K562 (cell line): ENCODE data around the gene TRPC4AP. TPM values are rescaled to one million over a fixed set of nuclear protein-coding genes. Genes with fewer than 3 reads are reported as not detected.

Source experiments
- ATAC-seq: fragments of 200-7000 bp; cut with Tn5 transposase; 3 replicates; pipeline ENCODE4 v1.9.1; 2020; ENCODE audit warnings: moderate library complexity
- BruUV-seq: library from RNA; stranded (reverse); fragments of 400-500 nt; replicated peaks from 2 replicates; lab custom pipeline; 2021; lab: Mats Ljungman, UMichigan
- CTCF ChIA-PET: fragments of 300-600 bp; formaldehyde crosslinking; extraction: SDS; loops from one replicate; lab custom pipeline; 2021; ENCODE audit warnings: low intra/inter-chr PET ratio; lab: Yijun Ruan, JAX
- POLR2A ChIA-PET: fragments of 300-600, 350-650 bp; sonication (Branson Sonifier 250); formaldehyde crosslinking; extraction: SDS; loops from one replicate; lab custom pipeline; 2021; ENCODE audit warnings: antibody characterized with exemption, inconsistent platforms; lab: Yijun Ruan, JAX
- DNase-seq, 4 experiments: peaks; one replicate each; pipeline versions ENCODE4 v3.0.0 to v3.0.0-alpha.2; 2011 to 2018; ENCODE audit warnings: low spot score in 3 of 4, mixed read lengths in 3 of 4; ENCODE audit errors: extremely low read depth in 1 of 4
- FAIRE-seq: peaks from 2 replicates; lab custom pipeline; 2011; peaks lifted over from hg19 to GRCh38; lab: Jason Lieb, UNC
- H2AFZ ChIP-seq: 2 replicates; pipeline ENCODE4 v1.6.0; 2011; ENCODE audit warnings: low read depth, low read length, control low read depth, inconsistent platforms
- H3K27ac ChIP-seq: fragments of 200-600 bp; 3 replicates; pipeline ENCODE4 v1.8.0; 2011; ENCODE audit warnings: low read depth, mild to moderate bottlenecking, control low read depth, inconsistent platforms, low read length, moderate library complexity, mixed read lengths; ENCODE audit errors: extremely low read depth
- H3K27me3 ChIP-seq, 2 experiments: fragments of 300-600 bp in 1 of 2; 2 replicates in 1 of 2; 3 replicates in 1 of 2; pipeline versions ENCODE4 v1.6.0 to v1.8.0; 2011; ENCODE audit warnings: inconsistent platforms in 2 of 2, low read length in 2 of 2, mild to moderate bottlenecking in 1 of 2, mixed read lengths in 1 of 2, moderate library complexity in 1 of 2; ENCODE audit not compliant: control insufficient read depth in 2 of 2, insufficient read depth in 2 of 2
- H3K36me3 ChIP-seq: fragments of 300-600 bp; 3 replicates; pipeline ENCODE4 v1.8.0; 2011; ENCODE audit warnings: mild to moderate bottlenecking, low read length, inconsistent platforms; ENCODE audit not compliant: control insufficient read depth, insufficient read depth
- H3K4me1 ChIP-seq, 2 experiments: fragments of 200-600 bp in 1 of 2; replicated peaks in 1 of 2; 2 replicates in 1 of 2; 3 replicates in 1 of 2; pipeline versions ENCODE4 v1.5.1 to v1.8.0; 2011; ENCODE audit warnings: inconsistent platforms in 2 of 2, low read length in 2 of 2, mild to moderate bottlenecking in 1 of 2, mixed read lengths in 1 of 2, moderate library complexity in 1 of 2; ENCODE audit not compliant: control insufficient read depth in 2 of 2, insufficient read depth in 2 of 2
- H3K4me2 ChIP-seq: 2 replicates; pipeline ENCODE4 v1.6.1; 2011; ENCODE audit warnings: low read length, control low read depth, inconsistent platforms, mixed read lengths; ENCODE audit not compliant: insufficient read depth
- H3K4me3 ChIP-seq: fragments of 200-600 bp; sonication (generic), shearing (Covaris generic); 2 replicates; pipeline ENCODE4 v1.5.1; 2016; ENCODE audit warnings: control low read depth, inconsistent platforms
- H3K79me2 ChIP-seq: fragments of 200-600 bp; 3 replicates; pipeline ENCODE4 v1.8.0; 2011; ENCODE audit warnings: low read length, inconsistent platforms; ENCODE audit not compliant: control insufficient read depth, insufficient read depth
- H3K9ac ChIP-seq, 2 experiments: 2 replicates each; pipeline versions ENCODE4 v1.6.0 to v1.6.1; 2011; ENCODE audit warnings: low read depth in 2 of 2, low read length in 2 of 2, control low read depth in 1 of 2, inconsistent platforms in 1 of 2, mild to moderate bottlenecking in 1 of 2, mixed read lengths in 1 of 2; ENCODE audit not compliant: insufficient read depth in 1 of 2
- H3K9me1 ChIP-seq: one replicate; pipeline ENCODE4 v1.6.0; 2011; ENCODE audit warnings: inconsistent platforms, mild to moderate bottlenecking, low read length, moderate library complexity; ENCODE audit not compliant: control insufficient read depth, insufficient read depth
- H3K9me3 ChIP-seq: replicated peaks from 2 replicates; pipeline ENCODE4 v1.5.1; 2011; ENCODE audit warnings: low read depth, low read length, inconsistent platforms; ENCODE audit not compliant: control insufficient read depth, insufficient read depth
- H4K20me1 ChIP-seq: replicated peaks from 2 replicates; pipeline ENCODE4 v1.6.1; 2011; ENCODE audit warnings: low read length, inconsistent platforms, mixed read lengths; ENCODE audit not compliant: control insufficient read depth, insufficient read depth
- ARID3B ChIP-seq: fragments of 250-450 bp; sonication (Bioruptor Pico); IDR thresholded peaks from 2 replicates; pipeline ENCODE4 v1.4.0; 2020; ENCODE audit warnings: borderline replicate concordance
- ATF2 ChIP-seq: sonication (generic); formaldehyde crosslinking; IDR thresholded peaks from 2 replicates; pipeline ENCODE4 v1.8.1; 2022; ENCODE audit warnings: missing genetic modification reagents
- IRF2 ChIP-seq: sonication (generic); formaldehyde crosslinking; IDR thresholded peaks from 2 replicates; pipeline ENCODE4 v1.8.1; 2022; ENCODE audit warnings: mild to moderate bottlenecking, missing genetic modification reagents
- PCBP2 ChIP-seq: fragments of 200-400 bp; formaldehyde crosslinking; IDR thresholded peaks from 2 replicates; pipeline ENCODE4 v1.6.1; 2018; ENCODE audit warnings: low read length, low read depth, mild to moderate bottlenecking, moderate library complexity; ENCODE audit not compliant: poor library complexity, severe bottlenecking
- ZNF12 ChIP-seq: sonication (generic); formaldehyde crosslinking; IDR thresholded peaks from 2 replicates; pipeline ENCODE4 v1.4.0; 2020; ENCODE audit warnings: mild to moderate bottlenecking, missing genetic modification reagents
- WGBS: fragments of 100-300 bp; shearing (Covaris generic); methylation state at CpG from one replicate; pipeline ENCODE4 v1.1.6; 2016; ENCODE audit warnings: low coverage, mixed read lengths; ENCODE audit not compliant: insufficient coverage; ENCODE audit errors: missing lambda C conversion rate; 5-methylcytosine and 5-hydroxymethylcytosine counted together
- in situ Hi-C: fragments of 300-500 bp; cut with MboI; formaldehyde crosslinking; loops from 4 replicates; pipeline ENCODE4 v1.15.0; 2018; ENCODE audit warnings: inconsistent platforms, mixed read lengths
- intact Hi-C: fragments of 100-400 bp; cut with micrococcal nuclease; formaldehyde crosslinking; loops from 2 replicates; pipeline ENCODE4 v1.14.2; 2022
- polyA plus RNA-seq, 8 experiments: library from polyadenylated mRNA; depleted of rRNA in 4 of 8; stranded (reverse) in 5 of 8; unstranded in 3 of 8; fragments of >200 nt; fragmentation: Nextera tagmentation in 2 of 8; fragmentation: Illumina TruSeq in 1 of 8; extraction: Ambion mirVana in 2 of 8; extraction: Trizol in 1 of 8; gene quantifications; 2 replicates each; pipeline versions ENCODE4 v1.2.1 to v1.2.3, GENCODE V29; 2011 to 2014; ENCODE audit warnings: inconsistent platforms in 1 of 8, missing spikeins in 1 of 8
- total RNA-seq, 7 experiments: library from RNA; depleted of rRNA in 6 of 7; stranded (reverse); fragments of >200 nt in 6 of 7; fragmentation: Illumina TruSeq in 2 of 7; extraction: Trizol in 2 of 7; gene quantifications; 2 replicates each; pipeline versions ENCODE4 v1.2.1 to v1.2.3, GENCODE V29; 2011 to 2021; ENCODE audit warnings: low replicate concordance in 1 of 7

The TRPC4AP gene
- total and polyA plus RNA-seq, 9 of the 15 experiments (the other 6 are each of a cell fraction or from before 2014, with no cell fraction given): 2.3 to 70.3 (median 33.3) TPM

- H2AFZ ChIP-seq: no peak overlapping the region
- no TSS peak for BruUV-seq
- H3K79me2 ChIP-seq: no peaks in the 10 kb centered on the region
- H3K27me3 ChIP-seq: no peaks in the 10 kb centered on the region
- FAIRE-seq (no peak), ATAC-seq (no peak), DNase-seq (no peak)
- ChIA-PET CTCF (no interaction called here), POLR2A (interaction anchor here (0.6 to 3.6 kb wide), 5 partner anchors 14 to 520 kb away, joined by 3 to 12 read pairs (median 3); partner anchors contain the start of genes GSS and MYH7B)
- H3K27ac ChIP-seq: no peak overlapping the region
- H3K9ac ChIP-seq: 0 out of 4 replicates have a peak overlapping the region, but pooled peaks of 1 of the 2 experiments have one; percentile 33
- H3K36me3 ChIP-seq: no peaks in the 10 kb centered on the region
- intact Hi-C loops: no loop called here
- no peak overlapping the region for H3K4me3 ChIP-seq
- no peaks in the 10 kb centered on the region for H4K20me1 ChIP-seq
- H3K9me1 ChIP-seq: no peaks in the 10 kb centered on the region
- TF ChIP-seq PCBP2 (no peak), IRF2 (CRISPR knock-in tag) (0 out of 2 replicates have a peak, but pooled peaks have one; percentile 32), ARID3B (no peak), ZNF12 (CRISPR knock-in tag) (no peak), ATF2 (CRISPR knock-in tag) (no peak)
- no peaks in the 10 kb centered on the region for H3K9me3 ChIP-seq
- WGBS: 73% methylated on average over 7 of the region's 7 CpGs
- H3K4me1 ChIP-seq: peaks cover 5 to 9% of the 10 kb centered on the region in 2 experiments; a peak in 3 of 5 replicates
- in situ Hi-C loops: no loop called here
- H3K4me2 ChIP-seq: no peak overlapping the region
Measured at GRCh38 chr20:34970193-34970840, 122.3 kb downstream of the TRPC4AP start.
